DMS114 treated with DMSO at 0.1 percent for 48 hours (cell line): ENCODE data around the gene GAB2.
"Not testable (repeated sequence)": the region's sequence is repeated elsewhere in the genome, so short reads cannot be mapped to it uniquely, and the experiment has no call there.

Experiments
- DNase-seq: peaks from one replicate; lab custom pipeline; 2025; ENCODE audit not compliant: unreplicated experiment; lab: John Stamatoyannopoulos, UW

The GAB2 gene

GRCh38 chr11:78254268-78254667 is 163.4 kb downstream of the GAB2 start:
- no peak for DNase-seq

- DNase-seq, result no peak
Observed at GRCh38 chr11:78253797-78254196, 163.8 kb downstream of the GAB2 start.

GRCh38 chr11:78251083-78251775 is 166.4 kb downstream of the GAB2 start:
- DNase-seq, result no peak

GRCh38 chr11:78250099-78250498 is 167.5 kb downstream of the GAB2 start:
- DNase-seq, result no peak

- no peak for DNase-seq
Observed at GRCh38 chr11:78248903-78249302, 168.7 kb downstream of the GAB2 start.

GRCh38 chr11:78248191-78248590 is 169.4 kb downstream of the GAB2 start:
- no peak for DNase-seq

- no peak for DNase-seq
Observed at GRCh38 chr11:78244546-78245255, 172.9 kb downstream of the GAB2 start.

GRCh38 chr11:78244080-78244479 is 173.5 kb downstream of the GAB2 start:
- DNase-seq, result no peak

GRCh38 chr11:78241475-78241874 is 176.1 kb downstream of the GAB2 start:
- no peak for DNase-seq

GRCh38 chr11:78239781-78240180 is 177.8 kb downstream of the GAB2 start:
- no peak for DNase-seq

GRCh38 chr11:78237293-78238046 is 180.2 kb downstream of the GAB2 start:
- no peak for DNase-seq

- DNase-seq, result no peak
Observed at GRCh38 chr11:78234006-78234405, 183.6 kb downstream of the GAB2 start.

- not testable (repeated sequence) for DNase-seq
Observed at GRCh38 chr11:78233046-78233445, 184.6 kb downstream of the GAB2 start.

GRCh38 chr11:78231962-78232501 is 185.6 kb downstream of the GAB2 start:
- DNase-seq, result no peak

GRCh38 chr11:78230161-78230877 is 187.3 kb downstream of the GAB2 start:
- no peak for DNase-seq

GRCh38 chr11:78229106-78229505 is 188.5 kb downstream of the GAB2 start:
- no peak for DNase-seq

- peak; percentile 10 for DNase-seq
Observed at GRCh38 chr11:78228467-78228866, 189.2 kb downstream of the GAB2 start.

GRCh38 chr11:78227921-78228320 is 189.7 kb downstream of the GAB2 start:
- DNase-seq, result no peak

- no peak for DNase-seq
Observed at GRCh38 chr11:78226684-78227680, 190.6 kb downstream of the GAB2 start.

GRCh38 chr11:78224906-78225420 is 192.7 kb downstream of the GAB2 start:
- no peak for DNase-seq
